ENCODE results near the gene CACNB4. TPM values are rescaled to one million over a fixed set of nuclear protein-coding genes. Genes with fewer than 3 reads are reported as not detected.
"Not testable (repeated sequence)": the region's sequence is repeated elsewhere in the genome, so short reads cannot be mapped to it uniquely, and the experiment has no call there.

The CACNB4 gene
- polyA plus RNA-seq, 3 donors from 2014 or later = 0.11 TPM; not detected in 2

GRCh38 chr2:152099367-152100050 lies 665 bp upstream of the CACNB4 start:
- H3K4me3 Mint-ChIP-seq = peak overlapping the region; percentile 82 to 94 (median 90)
- DNase-seq = no peak
- peaks cover 8 to 20% (median 14%) of the 10 kb centered on the region in 3 donors for H3K27me3 Mint-ChIP-seq (ENCODE audit: low read depth in 3 of 3)
- no peaks in the 10 kb centered on the region for H3K36me3 Mint-ChIP-seq
- no peaks in the 10 kb centered on the region for H3K9me3 Mint-ChIP-seq
- H3K27ac Mint-ChIP-seq = peak overlapping the region in 1 of 6 donors; percentile 18
- H3K4me1 Mint-ChIP-seq = peaks cover 19 to 28% of the 10 kb centered on the region in 2 donors

- no peaks in the 10 kb centered on the region for H3K9me3 Mint-ChIP-seq
- H3K4me3 Mint-ChIP-seq = peak overlapping the region; percentile 81 to 94 (median 82)
- DNase-seq = peak in 1 of 3 donors; percentile 13
- H3K36me3 Mint-ChIP-seq = no peaks in the 10 kb centered on the region
- H3K27ac Mint-ChIP-seq = no peak overlapping the region
- peaks cover 19 to 28% of the 10 kb centered on the region in 2 donors for H3K4me1 Mint-ChIP-seq
- peaks cover 8 to 20% (median 13%) of the 10 kb centered on the region in 3 donors for H3K27me3 Mint-ChIP-seq (ENCODE audit: low read depth in 3 of 3)
Measured at GRCh38 chr2:152097801-152098495, 896 bp downstream of the CACNB4 start.

- no peak overlapping the region for H3K27ac Mint-ChIP-seq
- H3K36me3 Mint-ChIP-seq = no peaks in the 10 kb centered on the region
- no peak for DNase-seq
- H3K4me3 Mint-ChIP-seq = peak overlapping the region; percentile 81 to 94 (median 82)
- peaks cover 19 to 28% of the 10 kb centered on the region in 2 donors for H3K4me1 Mint-ChIP-seq
- no peaks in the 10 kb centered on the region for H3K9me3 Mint-ChIP-seq
- peaks cover 8 to 20% (median 13%) of the 10 kb centered on the region in 3 donors for H3K27me3 Mint-ChIP-seq (ENCODE audit: low read depth in 3 of 3)
Measured at GRCh38 chr2:152097290-152097800, 1.5 kb downstream of the CACNB4 start.

GRCh38 chr2:152095146-152095545 lies 3.7 kb downstream of the CACNB4 start:
- Mint-ChIP-seq H3K4me1 (peaks cover 18 to 23% of the 10 kb centered on the region in 2 donors), H3K4me3 (no peak overlapping the region), H3K36me3 (no peaks in the 10 kb centered on the region)

GRCh38 chr2:152094014-152094413 lies 4.8 kb downstream of the CACNB4 start:
- H3K4me1 Mint-ChIP-seq = peaks cover 9 to 12% of the 10 kb centered on the region in 2 donors

More at GRCh38 chr2:152095146-152095545, 3.7 kb downstream of the CACNB4 start:
- no peak overlapping the region for H3K27ac Mint-ChIP-seq
- H3K9me3 Mint-ChIP-seq = no peaks in the 10 kb centered on the region
- DNase-seq = no peak
- H3K27me3 Mint-ChIP-seq (ENCODE audit: low read depth in 3 of 3) = peaks cover 7 to 14% (median 12%) of the 10 kb centered on the region in 3 donors

GRCh38 chr2:152093464-152093863 lies 5.4 kb downstream of the CACNB4 start:
- no peak for DNase-seq
- H3K4me3 Mint-ChIP-seq = no peak overlapping the region
- peaks cover 2 to 6% (median 3%) of the 10 kb centered on the region in 3 donors for H3K27me3 Mint-ChIP-seq (ENCODE audit: low read depth in 3 of 3)
- peaks cover 9 to 10% of the 10 kb centered on the region in 2 donors for H3K4me1 Mint-ChIP-seq
- H3K36me3 Mint-ChIP-seq = no peaks in the 10 kb centered on the region
- no peaks in the 10 kb centered on the region for H3K9me3 Mint-ChIP-seq
- H3K27ac Mint-ChIP-seq = no peak overlapping the region

More at GRCh38 chr2:152094014-152094413, 4.8 kb downstream of the CACNB4 start:
- Mint-ChIP-seq H3K27ac (no peak overlapping the region), H3K9me3 (no peaks in the 10 kb centered on the region), H3K4me3 (no peak overlapping the region), H3K36me3 (no peaks in the 10 kb centered on the region), H3K27me3 (ENCODE audit: low read depth in 3 of 3) (peaks cover 2 to 6% (median 3%) of the 10 kb centered on the region in 3 donors)
- DNase-seq = no peak

- Mint-ChIP-seq H3K4me3 (no peak overlapping the region), H3K36me3 (no peaks in the 10 kb centered on the region)
Measured at GRCh38 chr2:152092095-152092494, 6.7 kb downstream of the CACNB4 start.

GRCh38 chr2:152090726-152091125 lies 8.1 kb downstream of the CACNB4 start:
- not testable (repeated sequence) for H3K36me3 Mint-ChIP-seq; H3K27me3 Mint-ChIP-seq (ENCODE audit: low read depth in 3 of 3); DNase-seq; H3K4me1 Mint-ChIP-seq; H3K9me3 Mint-ChIP-seq; H3K4me3 Mint-ChIP-seq; H3K27ac Mint-ChIP-seq

More at GRCh38 chr2:152092095-152092494, 6.7 kb downstream of the CACNB4 start:
- DNase-seq = no peak
- peaks cover 0 to under 1% of the 10 kb centered on the region in 2 donors for H3K4me1 Mint-ChIP-seq
- H3K27ac Mint-ChIP-seq = no peak overlapping the region
- no peaks in the 10 kb centered on the region for H3K9me3 Mint-ChIP-seq
- peaks cover 0 to 2% (median under 1%) of the 10 kb centered on the region in 3 donors for H3K27me3 Mint-ChIP-seq (ENCODE audit: low read depth in 3 of 3)

GRCh38 chr2:152089238-152089637 lies 9.6 kb downstream of the CACNB4 start:
- DNase-seq = no peak
- H3K4me1 Mint-ChIP-seq = no peaks in the 10 kb centered on the region
- no peak overlapping the region for H3K4me3 Mint-ChIP-seq
- no peak overlapping the region for H3K27ac Mint-ChIP-seq
- H3K9me3 Mint-ChIP-seq = no peaks in the 10 kb centered on the region
- H3K36me3 Mint-ChIP-seq = no peaks in the 10 kb centered on the region
- H3K27me3 Mint-ChIP-seq (ENCODE audit: low read depth in 3 of 3) = peaks cover 0 to 2% (median 0%) of the 10 kb centered on the region in 3 donors

- DNase-seq = no peak
- no peaks in the 10 kb centered on the region for H3K4me1 Mint-ChIP-seq
Measured at GRCh38 chr2:152088006-152088405, 10.8 kb downstream of the CACNB4 start.

GRCh38 chr2:152086231-152086630 lies 12.6 kb downstream of the CACNB4 start:
- DNase-seq = no peak
- peaks cover 0 to 2% (median 0%) of the 10 kb centered on the region in 3 donors for H3K27me3 Mint-ChIP-seq (ENCODE audit: low read depth in 3 of 3)
- no peaks in the 10 kb centered on the region for H3K36me3 Mint-ChIP-seq
- no peaks in the 10 kb centered on the region for H3K9me3 Mint-ChIP-seq
- no peak overlapping the region for H3K27ac Mint-ChIP-seq
- H3K4me3 Mint-ChIP-seq = no peak overlapping the region
- no peaks in the 10 kb centered on the region for H3K4me1 Mint-ChIP-seq

More at GRCh38 chr2:152088006-152088405, 10.8 kb downstream of the CACNB4 start:
- H3K27ac Mint-ChIP-seq = no peak overlapping the region
- H3K9me3 Mint-ChIP-seq = no peaks in the 10 kb centered on the region
- H3K36me3 Mint-ChIP-seq = no peaks in the 10 kb centered on the region
- H3K4me3 Mint-ChIP-seq = no peak overlapping the region
- H3K27me3 Mint-ChIP-seq (ENCODE audit: low read depth in 3 of 3) = peaks cover 0 to 2% (median 0%) of the 10 kb centered on the region in 3 donors

GRCh38 chr2:152084076-152084475 lies 14.8 kb downstream of the CACNB4 start:
- H3K36me3 Mint-ChIP-seq = no peaks in the 10 kb centered on the region
- peaks cover 0 to 1% (median 0%) of the 10 kb centered on the region in 3 donors for H3K27me3 Mint-ChIP-seq (ENCODE audit: low read depth in 3 of 3)
- no peaks in the 10 kb centered on the region for H3K9me3 Mint-ChIP-seq
- H3K4me3 Mint-ChIP-seq = no peak overlapping the region
- H3K4me1 Mint-ChIP-seq = no peaks in the 10 kb centered on the region
- no peak overlapping the region for H3K27ac Mint-ChIP-seq
- DNase-seq = no peak

- Mint-ChIP-seq H3K36me3 (no peaks in the 10 kb centered on the region), H3K27ac (no peak overlapping the region), H3K4me1 (no peaks in the 10 kb centered on the region), H3K27me3 (ENCODE audit: low read depth in 3 of 3) (peaks cover 0 to 1% (median 0%) of the 10 kb centered on the region in 3 donors), H3K9me3 (no peaks in the 10 kb centered on the region), H3K4me3 (no peak overlapping the region)
- DNase-seq = no peak
Measured at GRCh38 chr2:152083202-152083875, 15.5 kb downstream of the CACNB4 start.

Measured in immature natural killer cell (primary cell).